ENCODE data around the gene PAMR1.

The PAMR1 gene

GRCh38 chr11:35486934-35487333 lies 38.5 kb downstream of the PAMR1 start:
- H2AFZ ChIP-seq (ENCODE audit: low read depth, low read length) = no peak overlapping the region
- H3K9me3 ChIP-seq (ENCODE audit: control insufficient read depth, low read length) = peaks cover 15% of the 10 kb centered on the region
- H2AK5ac ChIP-seq (ENCODE audit: low read length, severe bottlenecking) = no peak overlapping the region
- DNase-seq = no peak
- peak overlapping the region in 1 of 2 experiments; percentile 19 for H3K14ac ChIP-seq (ENCODE audit: low read length in 2 of 2)
- no peak overlapping the region for H3K18ac ChIP-seq (ENCODE audit: low read depth in 1 of 2, low read length in 2 of 2)
- H4K91ac ChIP-seq (ENCODE audit: low read length) = no peak overlapping the region
- no peak overlapping the region for H3K4me2 ChIP-seq (ENCODE audit: low read length, poor library complexity, severe bottlenecking)
- 92% methylated on average over 2 of the region's 2 CpGs for WGBS
- H3K36me3 ChIP-seq (ENCODE audit: control insufficient read depth in 1 of 2, insufficient read depth in 2 of 2, low read depth in 1 of 2, low read length in 2 of 2) = peaks cover 0 to 96% of the 10 kb centered on the region in 2 experiments
- no peak overlapping the region for H4K8ac ChIP-seq (ENCODE audit: low read length)
- no peak overlapping the region for H2BK15ac ChIP-seq (ENCODE audit: low read depth, poor library complexity, severe bottlenecking)
- no peak overlapping the region for H2BK5ac ChIP-seq (ENCODE audit: low read depth, low read length, poor library complexity, severe bottlenecking)
- no peaks in the 10 kb centered on the region for H3K27me3 ChIP-seq (ENCODE audit: control insufficient read depth in 1 of 2, insufficient read depth in 1 of 2, low read length in 2 of 2)
- peak overlapping the region; percentile 31 for H3K9ac ChIP-seq (ENCODE audit: low read length)
- no peak overlapping the region for H3K23ac ChIP-seq (ENCODE audit: low read length in 2 of 2)
- no peak overlapping the region for H2BK12ac ChIP-seq (ENCODE audit: low read length in 2 of 2)
- no peak overlapping the region for H3K4ac ChIP-seq (ENCODE audit: low read depth in 1 of 2, low read length in 2 of 2)
- H3K4me1 ChIP-seq (ENCODE audit: control insufficient read depth, insufficient read depth, low read depth, low read length) = peaks cover 1% of the 10 kb centered on the region
- no peak overlapping the region for H3K4me3 ChIP-seq (ENCODE audit: insufficient read depth in 1 of 2, low read depth in 1 of 2, low read length in 2 of 2)
- no peak overlapping the region for H2BK120ac ChIP-seq (ENCODE audit: low read depth, low read length)
- H3K79me1 ChIP-seq (replicated peaks; ENCODE audit: low read length, poor library complexity, severe bottlenecking) = no peaks in the 10 kb centered on the region
- no peak overlapping the region for H3K27ac ChIP-seq (ENCODE audit: low read length, poor library complexity, severe bottlenecking)

GRCh38 chr11:35486446-35486845 lies 39.0 kb downstream of the PAMR1 start:
- Histone ChIP-seq H4K91ac (ENCODE audit: low read length) (no peak overlapping the region), H3K79me1 (replicated peaks; ENCODE audit: low read length, poor library complexity, severe bottlenecking) (no peaks in the 10 kb centered on the region), H3K9ac (ENCODE audit: low read length) (no peak overlapping the region), H3K36me3 (ENCODE audit: control insufficient read depth in 1 of 2, insufficient read depth in 2 of 2, low read depth in 1 of 2, low read length in 2 of 2) (peaks cover 0 to 96% of the 10 kb centered on the region in 2 experiments), H3K4me2 (ENCODE audit: low read length, poor library complexity, severe bottlenecking) (no peak overlapping the region), H3K9me3 (ENCODE audit: control insufficient read depth, low read length) (peaks cover 15% of the 10 kb centered on the region), H2BK5ac (ENCODE audit: low read depth, low read length, poor library complexity, severe bottlenecking) (no peak overlapping the region), H3K4me3 (ENCODE audit: insufficient read depth in 1 of 2, low read depth in 1 of 2, low read length in 2 of 2) (no peak overlapping the region), H3K18ac (ENCODE audit: low read depth in 1 of 2, low read length in 2 of 2) (no peak overlapping the region), H3K23ac (ENCODE audit: low read length in 2 of 2) (no peak overlapping the region), H3K27ac (ENCODE audit: low read length, poor library complexity, severe bottlenecking) (no peak overlapping the region), H2BK120ac (ENCODE audit: low read depth, low read length) (no peak overlapping the region), H4K8ac (ENCODE audit: low read length) (no peak overlapping the region), H2BK15ac (ENCODE audit: low read depth, poor library complexity, severe bottlenecking) (no peak overlapping the region), H2BK12ac (ENCODE audit: low read length in 2 of 2) (no peak overlapping the region), H3K4me1 (ENCODE audit: control insufficient read depth, insufficient read depth, low read depth, low read length) (no peaks in the 10 kb centered on the region), H3K14ac (ENCODE audit: low read length in 2 of 2) (no peak overlapping the region), H3K27me3 (ENCODE audit: control insufficient read depth in 1 of 2, insufficient read depth in 1 of 2, low read length in 2 of 2) (no peaks in the 10 kb centered on the region), H3K4ac (ENCODE audit: low read depth in 1 of 2, low read length in 2 of 2) (no peak overlapping the region), H2AK5ac (ENCODE audit: low read length, severe bottlenecking) (no peak overlapping the region), H2AFZ (ENCODE audit: low read depth, low read length) (no peak overlapping the region)
- WGBS = 100% methylated on average over 2 of the region's 2 CpGs
- no peak for DNase-seq

- H3K4me3 ChIP-seq (ENCODE audit: insufficient read depth in 1 of 2, low read depth in 1 of 2, low read length in 2 of 2) = no peak overlapping the region
- no peak overlapping the region for H3K23ac ChIP-seq (ENCODE audit: low read length in 2 of 2)
- H4K8ac ChIP-seq (ENCODE audit: low read length) = no peak overlapping the region
- no peak overlapping the region for H2BK12ac ChIP-seq (ENCODE audit: low read length in 2 of 2)
- peak; percentile 80 for DNase-seq
- H3K27ac ChIP-seq (ENCODE audit: low read length, poor library complexity, severe bottlenecking) = no peak overlapping the region
- H2BK5ac ChIP-seq (ENCODE audit: low read depth, low read length, poor library complexity, severe bottlenecking) = no peak overlapping the region
- H3K79me1 ChIP-seq (replicated peaks; ENCODE audit: low read length, poor library complexity, severe bottlenecking) = no peaks in the 10 kb centered on the region
- whole genome bisulfite sequencing = 22% methylated on average over 10 of the region's 12 CpGs
- no peak overlapping the region for H2BK120ac ChIP-seq (ENCODE audit: low read depth, low read length)
- H2BK15ac ChIP-seq (ENCODE audit: low read depth, poor library complexity, severe bottlenecking) = no peak overlapping the region
- H3K9ac ChIP-seq (ENCODE audit: low read length) = peak overlapping the region; percentile 15
- H3K4me2 ChIP-seq (ENCODE audit: low read length, poor library complexity, severe bottlenecking) = no peak overlapping the region
- no peaks in the 10 kb centered on the region for H3K27me3 ChIP-seq (ENCODE audit: control insufficient read depth in 1 of 2, insufficient read depth in 1 of 2, low read length in 2 of 2)
- no peak overlapping the region for H4K91ac ChIP-seq (ENCODE audit: low read length)
- H2AK5ac ChIP-seq (ENCODE audit: low read length, severe bottlenecking) = no peak overlapping the region
- no peak overlapping the region for H2AFZ ChIP-seq (ENCODE audit: low read depth, low read length)
- peaks cover 0 to 95% of the 10 kb centered on the region in 2 experiments for H3K36me3 ChIP-seq (ENCODE audit: control insufficient read depth in 1 of 2, insufficient read depth in 2 of 2, low read depth in 1 of 2, low read length in 2 of 2)
- no peak overlapping the region for H3K14ac ChIP-seq (ENCODE audit: low read length in 2 of 2)
- H3K18ac ChIP-seq (ENCODE audit: low read depth in 1 of 2, low read length in 2 of 2) = no peak overlapping the region
- peaks cover 16% of the 10 kb centered on the region for H3K9me3 ChIP-seq (ENCODE audit: control insufficient read depth, low read length)
- no peak overlapping the region for H3K4ac ChIP-seq (ENCODE audit: low read depth in 1 of 2, low read length in 2 of 2)
- no peaks in the 10 kb centered on the region for H3K4me1 ChIP-seq (ENCODE audit: control insufficient read depth, insufficient read depth, low read depth, low read length)
Observed at GRCh38 chr11:35485656-35486322, 39.6 kb downstream of the PAMR1 start.

- no peak overlapping the region for H4K8ac ChIP-seq (ENCODE audit: low read length)
Observed at GRCh38 chr11:35484435-35484834, 41.0 kb downstream of the PAMR1 start.

More at GRCh38 chr11:35484435-35484834, 41.0 kb downstream of the PAMR1 start:
- H3K4me3 ChIP-seq (ENCODE audit: insufficient read depth in 1 of 2, low read depth in 1 of 2, low read length in 2 of 2) = no peak overlapping the region
- DNase-seq = no peak
- H2BK5ac ChIP-seq (ENCODE audit: low read depth, low read length, poor library complexity, severe bottlenecking) = no peak overlapping the region
- H3K27me3 ChIP-seq (ENCODE audit: control insufficient read depth in 1 of 2, insufficient read depth in 1 of 2, low read length in 2 of 2) = peaks cover 0 to 6% of the 10 kb centered on the region in 2 experiments
- H2BK15ac ChIP-seq (ENCODE audit: low read depth, poor library complexity, severe bottlenecking) = no peak overlapping the region
- no peak overlapping the region for H3K27ac ChIP-seq (ENCODE audit: low read length, poor library complexity, severe bottlenecking)
- H3K4ac ChIP-seq (ENCODE audit: low read depth in 1 of 2, low read length in 2 of 2) = no peak overlapping the region
- no peak overlapping the region for H3K23ac ChIP-seq (ENCODE audit: low read length in 2 of 2)
- no peak overlapping the region for H3K18ac ChIP-seq (ENCODE audit: low read depth in 1 of 2, low read length in 2 of 2)
- H3K4me2 ChIP-seq (ENCODE audit: low read length, poor library complexity, severe bottlenecking) = no peak overlapping the region
- H2BK12ac ChIP-seq (ENCODE audit: low read length in 2 of 2) = no peak overlapping the region
- H2AFZ ChIP-seq (ENCODE audit: low read depth, low read length) = no peak overlapping the region
- H3K9me3 ChIP-seq (ENCODE audit: control insufficient read depth, low read length) = peaks cover 17% of the 10 kb centered on the region
- H2BK120ac ChIP-seq (ENCODE audit: low read depth, low read length) = no peak overlapping the region
- H3K9ac ChIP-seq (ENCODE audit: low read length) = peak overlapping the region; percentile 48
- no peak overlapping the region for H3K14ac ChIP-seq (ENCODE audit: low read length in 2 of 2)
- peak overlapping the region; percentile 44 for H2AK5ac ChIP-seq (ENCODE audit: low read length, severe bottlenecking)
- no peak overlapping the region for H4K91ac ChIP-seq (ENCODE audit: low read length)
- H3K4me1 ChIP-seq (ENCODE audit: control insufficient read depth, insufficient read depth, low read depth, low read length) = no peaks in the 10 kb centered on the region
- WGBS = 96% methylated on average over 6 of the region's 6 CpGs
- peaks cover 0 to 95% of the 10 kb centered on the region in 2 experiments for H3K36me3 ChIP-seq (ENCODE audit: control insufficient read depth in 1 of 2, insufficient read depth in 2 of 2, low read depth in 1 of 2, low read length in 2 of 2)
- H3K79me1 ChIP-seq (replicated peaks; ENCODE audit: low read length, poor library complexity, severe bottlenecking) = no peaks in the 10 kb centered on the region

All from mesenchymal stem cell (in vitro differentiated cells and primary cell).